ENCODE data around the gene FUBP3.

FUBP3 gene

GRCh38 chr9:130634801-130635200, 55.4 kb downstream of the FUBP3 start:
- FAIRE-seq: no peak

DNA sequence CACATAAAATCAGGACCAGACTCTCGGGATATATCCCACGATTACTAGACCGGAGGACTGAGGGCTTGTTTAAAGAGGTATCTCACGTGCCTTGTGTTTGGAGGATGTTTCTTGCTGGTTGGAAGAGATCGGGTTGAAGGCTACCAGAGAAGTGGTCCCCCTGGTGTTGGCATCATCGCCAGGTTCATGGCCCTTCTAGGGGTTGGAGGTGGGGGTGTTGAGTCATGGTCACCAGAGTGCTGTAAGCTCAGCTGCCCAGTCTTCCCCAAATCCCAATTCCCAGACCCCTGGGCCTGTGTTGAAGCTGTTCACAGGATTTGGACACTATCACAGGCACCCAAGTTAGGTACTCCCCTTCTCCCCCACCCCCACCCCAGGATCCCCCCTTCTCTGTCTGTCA, 55.9 kb downstream of the FUBP3 start:
- no peak for FAIRE-seq

DNA sequence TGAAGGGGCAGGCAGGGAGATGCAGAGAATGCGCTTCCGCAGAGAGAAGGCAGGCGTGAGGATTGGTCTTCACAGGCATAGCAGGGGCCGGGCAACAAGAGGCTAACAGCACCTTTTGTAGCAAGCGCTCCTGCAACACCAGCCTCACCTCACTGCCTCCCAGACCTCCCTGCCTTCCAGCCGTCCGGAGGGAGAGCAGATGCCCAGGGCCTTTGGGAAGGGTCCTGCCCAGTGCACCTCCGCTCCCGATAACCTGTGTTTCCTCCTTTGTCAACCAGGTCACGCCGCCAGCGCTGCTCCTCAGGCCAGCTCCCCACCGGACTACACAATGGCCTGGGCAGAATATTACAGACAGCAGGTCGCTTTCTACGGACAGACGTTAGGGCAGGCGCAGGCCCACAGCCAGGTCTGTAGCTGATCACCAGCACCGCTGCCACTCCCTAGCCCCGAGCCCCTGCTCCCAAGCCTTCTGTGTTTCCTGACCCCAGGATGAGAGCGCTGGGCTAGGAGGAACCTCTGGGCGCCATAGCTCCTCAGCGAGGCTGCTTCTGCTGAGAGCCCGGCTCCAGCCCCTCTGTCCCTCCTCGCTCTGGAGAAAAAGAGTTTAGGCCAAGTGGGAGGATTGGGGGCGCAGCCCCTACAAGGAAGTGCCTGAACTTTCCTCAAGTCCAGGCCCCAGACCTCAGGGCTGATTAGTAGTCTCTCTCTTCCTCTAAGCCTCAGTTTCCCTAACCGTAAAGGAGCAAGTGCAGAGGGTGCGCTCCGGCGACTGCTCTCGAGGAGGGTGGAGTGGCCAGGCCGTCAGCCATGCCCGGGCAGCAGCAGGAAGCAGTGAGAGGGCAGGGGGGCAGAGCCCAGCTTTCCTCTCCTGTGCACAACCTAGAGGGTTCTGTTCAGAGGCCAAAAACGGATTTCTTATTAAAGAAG, 56.6 kb downstream of the FUBP3 start:
- FAIRE-seq: no peak

DNA sequence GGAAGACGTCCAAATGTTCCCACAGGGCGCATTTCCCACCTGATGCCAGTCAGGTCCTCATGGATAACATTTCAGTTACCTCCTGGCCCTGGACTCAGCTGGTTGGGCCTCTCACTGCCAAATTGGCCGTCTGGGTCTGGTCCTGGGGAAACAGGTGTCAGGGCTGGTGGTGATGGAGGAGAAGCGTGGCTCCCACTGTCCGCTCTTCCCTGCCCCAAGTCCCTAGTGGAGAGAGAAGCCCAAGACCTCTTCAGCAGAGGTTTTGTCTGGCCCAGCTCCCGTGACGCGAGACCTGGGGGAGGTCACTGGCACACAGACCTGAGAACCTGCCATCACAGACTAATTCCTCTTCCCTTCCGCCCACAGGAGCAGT, 57.3 kb downstream of the FUBP3 start:
- FAIRE-seq: no peak

GRCh38 chr9:130638284-130639123, 59.1 kb downstream of the FUBP3 start:
- FAIRE-seq: no peak

- no peak for FAIRE-seq
Measured at GRCh38 chr9:130639124-130639765, 59.9 kb downstream of the FUBP3 start.

GRCh38 chr9:130639866-130640555, 60.6 kb downstream of the FUBP3 start:
- FAIRE-seq: no peak

DNA sequence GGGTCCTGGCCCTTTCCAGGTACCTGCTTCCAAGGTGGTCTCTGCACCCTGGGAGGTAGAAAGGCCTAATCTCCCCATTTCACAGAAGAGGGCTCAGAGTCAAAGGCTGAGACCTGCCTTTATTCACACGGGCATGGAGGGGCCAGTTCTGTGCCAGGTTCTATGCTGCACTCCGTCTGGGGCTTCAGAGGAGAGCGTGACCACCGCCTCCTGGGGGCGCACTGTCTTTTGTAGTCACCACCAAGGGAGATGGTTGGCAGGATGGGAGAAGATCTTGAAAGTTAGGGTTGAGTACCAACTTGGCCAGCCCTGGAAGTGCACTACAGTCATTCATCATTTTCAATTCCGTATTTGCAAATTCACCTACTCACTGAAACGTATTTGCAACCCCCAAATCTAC, 61.3 kb downstream of the FUBP3 start:
- no peak for FAIRE-seq

DNA sequence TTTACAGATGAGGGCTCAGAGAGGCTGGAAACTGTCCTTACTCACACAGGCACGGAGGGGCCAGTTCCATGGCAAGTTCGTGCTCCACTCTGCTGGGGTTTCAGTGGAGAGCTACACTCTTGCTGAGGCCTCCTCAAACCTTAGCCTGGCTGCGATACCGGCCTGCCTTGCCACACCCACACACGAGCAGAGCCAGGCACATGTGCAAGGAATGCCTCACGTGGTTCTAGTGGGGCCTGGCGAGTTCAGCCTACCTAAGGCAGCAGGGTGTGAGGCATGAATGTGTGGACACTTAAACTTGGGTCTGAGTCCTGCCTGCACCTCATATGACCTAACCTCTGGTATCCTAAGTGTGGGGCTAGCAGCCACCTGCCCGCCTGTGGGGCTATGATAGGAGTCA, 63.5 kb downstream of the FUBP3 start:
- FAIRE-seq: no peak

- no peak for FAIRE-seq
Measured at GRCh38 chr9:130651221-130651620, 71.8 kb downstream of the FUBP3 start.

DNA sequence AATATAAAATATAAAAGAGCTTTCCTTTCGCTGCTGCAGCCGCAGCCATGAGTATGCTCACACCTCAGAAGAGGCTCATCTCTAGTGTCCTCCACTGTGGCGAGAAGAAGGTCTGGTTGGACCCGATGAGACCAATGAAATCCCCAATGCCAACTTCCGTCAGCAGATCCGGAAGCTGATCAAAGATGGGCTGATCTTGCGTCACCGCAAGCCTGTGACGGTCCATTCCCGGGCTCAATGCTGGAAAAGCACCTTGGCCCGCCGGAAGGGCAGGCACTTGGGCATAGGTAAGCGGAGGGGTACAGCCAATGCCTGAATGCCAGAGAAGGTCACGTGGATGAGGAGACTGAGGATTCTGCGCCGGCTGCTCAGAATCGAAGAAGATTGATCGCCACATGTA, 72.4 kb downstream of the FUBP3 start:
- no peak for FAIRE-seq

- FAIRE-seq: no peak
Measured at GRCh38 chr9:130654879-130655278, 75.5 kb downstream of the FUBP3 start.

GRCh38 chr9:130658893-130659698, 79.7 kb downstream of the FUBP3 start:
- FAIRE-seq: no peak

GRCh38 chr9:130659699-130660248, 80.4 kb downstream of the FUBP3 start:
- no peak for FAIRE-seq

- no peak for FAIRE-seq
Measured at GRCh38 chr9:130660326-130660682, 80.9 kb downstream of the FUBP3 start.

DNA sequence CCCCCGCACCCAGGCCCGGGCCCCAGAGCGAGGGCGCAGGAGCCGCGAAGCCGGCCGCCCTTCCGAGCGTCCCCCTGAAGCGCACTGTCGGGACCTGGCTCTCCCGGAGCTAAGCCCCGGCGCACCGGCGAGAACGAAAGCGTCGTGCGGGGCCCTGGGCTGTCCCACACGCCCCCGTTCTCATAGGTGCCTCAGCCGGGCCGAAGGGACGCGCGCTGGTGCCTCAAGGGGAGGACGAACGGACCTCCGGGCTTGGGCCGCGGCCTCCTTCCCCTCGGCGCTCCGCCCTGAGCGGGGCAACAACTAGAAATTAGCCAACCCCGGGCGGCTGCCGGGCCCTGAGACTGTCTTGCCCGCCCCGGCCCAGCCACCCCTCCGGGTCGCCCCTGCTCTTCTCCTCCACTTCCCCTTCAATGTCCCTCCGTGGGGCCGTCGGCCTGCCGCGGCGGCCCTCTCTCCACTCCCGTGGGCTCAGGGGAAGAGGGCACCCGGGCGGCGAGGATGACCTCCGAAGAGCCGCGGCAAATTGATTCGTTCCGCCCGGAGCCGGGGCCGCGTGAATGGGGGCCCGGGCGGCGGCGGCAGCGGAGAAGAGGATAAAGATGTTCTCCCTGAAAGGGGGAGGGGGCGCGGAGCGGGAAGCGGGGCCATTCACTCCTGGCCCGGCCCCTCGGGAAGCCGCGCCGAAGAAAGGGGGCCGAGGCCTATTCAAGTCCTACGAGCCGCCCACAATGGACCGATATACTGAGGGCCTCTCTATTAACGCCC, 81.5 kb downstream of the FUBP3 start:
- no peak for FAIRE-seq

GRCh38 chr9:130661451-130662098, 82.2 kb downstream of the FUBP3 start:
- FAIRE-seq: no peak

DNA sequence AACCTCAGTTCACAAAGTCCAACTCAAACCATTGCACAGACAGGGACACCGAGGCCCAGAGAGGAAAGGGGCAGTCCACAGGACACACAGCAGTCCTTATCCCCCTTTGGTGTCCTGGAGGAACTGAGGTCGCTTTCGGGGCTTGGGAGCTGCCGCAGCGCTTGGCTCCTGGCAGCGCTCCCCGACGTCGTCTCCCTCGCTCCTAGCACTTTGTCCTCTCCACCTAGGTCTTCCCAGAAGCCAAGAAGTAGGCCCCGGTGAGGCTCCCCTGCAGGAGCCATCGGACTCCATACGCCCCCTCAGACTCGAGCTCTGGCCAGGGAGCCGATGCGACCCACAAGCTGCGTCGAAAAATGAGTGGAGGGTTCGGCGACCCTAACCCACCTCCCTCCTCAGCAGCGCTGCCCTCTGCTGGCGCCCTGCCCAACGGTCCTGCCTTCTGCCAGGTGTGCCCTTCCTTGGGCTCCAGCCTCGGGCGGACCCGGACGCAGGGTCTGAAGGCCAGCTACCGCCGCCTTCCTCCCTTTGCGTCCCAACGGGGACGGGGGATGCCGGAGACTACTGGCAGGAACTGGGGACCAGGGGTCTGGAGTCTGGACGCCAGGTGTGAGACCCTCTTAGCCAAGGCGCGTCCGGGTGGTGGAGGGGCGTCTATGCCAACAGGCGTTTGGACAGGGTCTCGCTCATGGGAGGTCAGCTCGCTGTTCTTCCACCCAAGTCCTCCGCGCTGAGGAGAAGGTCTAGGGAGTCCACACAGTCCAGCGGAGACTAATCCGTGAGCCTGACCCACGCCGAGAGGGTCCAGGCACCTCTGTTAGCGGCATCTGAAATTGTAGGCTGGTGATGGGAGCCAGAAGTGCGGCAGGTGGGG, 83.0 kb downstream of the FUBP3 start:
- no peak for FAIRE-seq

DNA sequence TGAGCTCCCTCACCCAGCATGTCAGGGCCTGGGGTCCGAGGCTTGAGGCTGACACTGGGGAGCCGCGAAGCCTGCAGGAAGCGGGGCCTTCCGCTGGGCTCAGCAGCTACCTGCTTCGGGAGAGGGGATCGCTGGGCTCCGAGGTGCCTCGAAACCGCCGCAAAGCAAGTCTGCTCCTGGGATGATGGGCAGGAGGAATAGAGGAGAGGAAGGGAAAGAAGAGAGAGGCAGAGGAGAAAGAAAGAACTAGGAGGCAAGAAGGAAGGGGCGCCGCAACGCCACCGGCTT, 83.5 kb downstream of the FUBP3 start:
- no peak for FAIRE-seq
